ENCODE data around the gene CTBP1.
A peak's percentile ranks its signal among the peaks of the same experiment; 100 is the strongest.

The CTBP1 gene

DNA sequence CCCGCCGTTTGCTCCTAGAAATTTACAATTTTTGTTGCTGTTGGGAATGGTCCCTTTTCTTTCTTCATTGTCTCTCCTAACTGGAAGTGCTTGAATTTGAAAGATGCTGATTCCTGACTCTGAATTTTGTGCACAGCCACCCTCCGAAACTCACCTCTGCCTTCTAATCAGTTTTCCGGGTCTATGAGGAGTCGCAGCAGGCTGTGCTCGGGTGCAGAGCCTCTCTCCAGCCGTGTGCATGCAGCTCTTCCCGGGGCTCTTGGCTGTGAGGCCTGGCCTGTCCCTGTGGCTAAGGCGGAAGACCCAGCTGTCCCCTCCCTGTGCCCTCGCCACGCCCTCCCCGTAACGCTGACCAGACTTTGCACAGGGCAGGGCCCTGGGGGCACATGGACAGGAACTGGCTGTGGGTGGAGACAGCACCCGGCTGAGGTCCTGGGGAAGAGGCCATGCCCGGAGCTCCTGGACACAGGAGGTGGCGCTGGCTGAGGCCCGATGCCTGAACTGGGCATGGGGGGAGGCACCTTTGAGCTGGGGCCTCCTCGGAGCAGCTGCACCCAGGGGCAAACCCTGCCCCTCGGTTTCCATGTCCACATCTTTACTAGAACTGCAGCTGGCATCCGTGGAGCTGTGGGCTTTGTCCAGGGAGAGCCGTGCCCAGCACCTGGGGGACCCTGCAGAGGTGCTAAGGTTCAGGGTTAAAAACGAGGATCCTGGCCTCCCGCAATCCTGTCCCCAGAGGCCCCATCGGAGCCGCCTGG, 43.9 kb downstream of the CTBP1 start:
- DNase-seq (ENCODE audit: low read depth), result no peak
- TF ChIP-seq CTCF (conservative IDR thresholded peaks at IDR 0.05; ENCODE audit: low read depth, low read length), result no peak
- no peak overlapping the region for H3K4me3 ChIP-seq (ENCODE audit: low read depth, low read length)

DNA sequence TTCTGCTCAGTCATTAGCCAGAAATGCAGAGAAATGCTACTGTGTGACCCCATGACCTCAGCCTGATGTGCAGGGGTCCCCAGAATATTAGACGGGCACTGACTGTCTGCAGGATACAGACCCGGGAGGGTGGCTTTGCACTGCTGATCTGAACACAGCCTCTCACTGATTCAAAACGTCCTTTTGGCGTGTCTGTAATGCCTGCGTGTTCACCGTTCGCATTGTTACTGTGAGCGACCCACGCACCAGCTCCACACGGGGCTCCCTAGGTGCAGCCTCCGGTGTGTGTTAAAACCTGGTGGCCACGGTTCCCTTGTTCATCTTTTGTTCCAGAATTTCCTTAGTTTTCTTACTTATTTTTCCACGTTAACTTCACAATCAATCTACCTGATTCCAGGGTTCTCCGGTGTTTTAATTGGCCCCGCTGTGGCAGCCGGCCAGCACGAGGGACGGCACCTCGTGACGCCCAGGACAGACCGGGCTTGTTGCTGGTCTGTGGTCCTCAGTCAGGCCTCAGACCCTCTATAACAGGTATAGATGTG, 44.6 kb downstream of the CTBP1 start:
- TF ChIP-seq CTCF (conservative IDR thresholded peaks at IDR 0.05; ENCODE audit: low read depth, low read length), result no peak
- no peak for DNase-seq (ENCODE audit: low read depth)
- H3K4me3 ChIP-seq (ENCODE audit: low read depth, low read length), result no peak overlapping the region

DNA sequence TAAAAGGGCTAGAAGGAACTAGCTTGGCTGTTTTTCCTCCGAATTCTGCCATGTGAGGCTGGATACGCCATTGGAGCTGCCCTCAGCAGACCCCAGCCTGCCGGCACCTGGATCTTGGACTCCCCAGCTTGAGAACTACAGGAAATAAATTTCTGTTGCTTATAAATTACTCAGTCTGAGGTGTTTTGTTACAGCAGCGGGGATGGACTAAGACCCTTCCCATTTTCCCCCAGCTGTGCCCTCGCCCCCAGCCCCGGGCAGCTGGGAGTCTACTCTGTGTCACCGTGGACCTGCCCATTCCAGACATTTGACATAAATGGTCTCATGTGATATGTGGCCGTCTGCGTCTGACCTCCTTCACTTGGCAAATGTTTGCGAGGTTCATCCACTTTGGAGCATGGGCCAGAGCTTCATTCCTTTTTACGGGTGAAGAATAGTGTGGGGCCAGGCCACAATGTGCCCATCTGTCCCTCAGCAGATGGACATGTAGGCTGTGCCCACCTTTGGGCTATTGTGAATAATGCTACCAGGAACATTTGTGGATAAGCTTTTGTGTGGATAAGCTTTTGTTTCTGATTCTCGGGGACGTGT, 45.8 kb downstream of the CTBP1 start:
- no peak overlapping the region for H3K4me3 ChIP-seq (ENCODE audit: low read depth, low read length)
- no peak for DNase-seq (ENCODE audit: low read depth)
- TF ChIP-seq CTCF (conservative IDR thresholded peaks at IDR 0.05; ENCODE audit: low read depth, low read length), result no peak

DNA sequence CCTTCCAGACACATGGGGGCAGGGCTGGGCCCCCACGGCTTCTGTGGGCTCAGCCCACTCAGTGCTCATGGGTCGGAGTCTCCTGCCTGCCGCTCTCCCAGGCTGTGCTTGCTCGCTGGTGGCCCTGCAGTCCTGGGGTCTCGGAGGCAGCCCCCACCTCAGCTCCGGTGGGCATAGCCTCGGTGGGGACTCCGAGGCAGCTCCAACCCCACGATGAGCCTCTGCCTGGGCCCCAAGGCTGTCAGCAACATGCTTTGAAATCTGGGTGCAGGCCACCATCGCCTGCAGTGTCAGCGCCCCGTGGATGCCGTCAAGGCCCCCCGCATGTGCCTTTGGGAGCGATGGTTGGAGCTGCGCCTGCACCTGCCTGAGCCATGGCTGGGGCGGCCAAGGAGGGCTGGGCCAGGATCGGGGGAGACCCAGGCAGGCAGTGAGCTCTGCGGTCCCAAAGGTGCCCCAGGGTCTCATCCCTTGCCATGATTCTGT, 46.4 kb downstream of the CTBP1 start:
- TF ChIP-seq CTCF (conservative IDR thresholded peaks at IDR 0.05; ENCODE audit: low read depth, low read length), result no peak
- H3K4me3 ChIP-seq (ENCODE audit: low read depth, low read length), result no peak overlapping the region
- no peak for DNase-seq (ENCODE audit: low read depth)

DNA sequence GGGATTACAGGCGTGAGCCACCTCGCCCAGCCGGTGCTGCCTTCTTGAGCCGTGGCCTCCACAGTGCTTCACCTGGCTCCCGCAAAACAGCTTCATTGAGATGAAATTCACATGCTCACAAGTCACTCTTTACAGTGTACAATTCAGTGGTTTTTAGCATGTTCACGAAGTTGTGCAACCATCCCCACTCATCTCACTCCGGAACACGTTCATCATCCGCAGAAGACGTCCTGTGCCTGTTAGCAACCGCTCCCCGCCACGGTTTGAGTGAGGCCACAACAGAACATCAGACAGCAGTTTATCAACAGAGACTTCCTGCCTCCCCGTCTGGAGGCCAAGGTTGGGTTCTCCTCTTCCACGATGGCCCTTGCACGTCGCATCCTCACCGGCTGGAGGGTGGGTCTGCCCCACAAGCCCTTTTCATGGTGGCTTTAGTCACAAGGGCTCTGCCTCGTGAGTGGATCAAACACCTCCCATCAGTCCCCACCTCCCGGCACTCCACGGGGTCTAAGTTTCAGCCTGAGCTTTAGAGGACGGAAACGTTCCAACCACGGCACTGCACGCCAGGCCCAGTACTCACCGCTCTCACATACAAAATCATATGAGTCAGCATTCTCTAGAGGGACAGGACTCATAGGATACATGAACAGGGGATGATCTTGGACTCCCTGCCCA, 46.9 kb downstream of the CTBP1 start:
- H3K4me3 ChIP-seq (ENCODE audit: low read depth, low read length), result no peak overlapping the region
- DNase-seq (ENCODE audit: low read depth), result peak; percentile 93

More for the DNA sequence above, 46.9 kb downstream of the CTBP1 start:
- TF ChIP-seq CTCF (conservative IDR thresholded peaks at IDR 0.05; ENCODE audit: low read depth, low read length), result no peak
